Testis (tissue), 3 donors: ENCODE data around the gene IQCH. TPM values are rescaled to one million over a fixed set of nuclear protein-coding genes. Genes with fewer than 3 reads are reported as not detected.

Experiments
- DNase-seq: peaks from one replicate; pipeline ENCODE4 v3.0.0-alpha.2; 2019
- H3K27ac ChIP-seq, 2 donors: fragments of 200-600 bp; sonication (generic); one replicate each; pipeline ENCODE4 v1.5.1; 2019
- H3K27me3 ChIP-seq: fragments of 200-600 bp; sonication (generic); one replicate; pipeline ENCODE4 v1.5.1; 2019
- H3K36me3 ChIP-seq: fragments of 200-600 bp; sonication (generic); one replicate; pipeline ENCODE4 v1.5.1; 2017; ENCODE audit warnings: low read depth; ENCODE audit errors: missing control alignments
- H3K4me1 ChIP-seq: fragments of 200-600 bp; sonication (generic); one replicate; pipeline ENCODE4 v1.5.1; 2019
- H3K4me3 ChIP-seq, 2 donors: fragments of 200-600 bp; sonication (generic); one replicate each; pipeline ENCODE4 v1.5.1; 2017 to 2019
- H3K9me3 ChIP-seq: fragments of 200-600 bp; sonication (generic); one replicate; pipeline ENCODE4 v1.5.1; 2017
- CTCF ChIP-seq, 3 experiments: fragments of 450-650 bp in 2 of 3; fragments of 200-600 bp in 1 of 3; sonication (generic) in 1 of 3; IDR thresholded peaks; one replicate each; pipeline ENCODE4 v1.5.1; 2016 to 2019; ENCODE audit warnings: antibody characterized with exemption in 3 of 3, mild to moderate bottlenecking in 2 of 3, moderate library complexity in 1 of 3
- POLR2A ChIP-seq: fragments of 450-650 bp; IDR thresholded peaks from one replicate; pipeline ENCODE4 v1.6.1; 2017; ENCODE audit warnings: antibody characterized with exemption, mild to moderate bottlenecking, moderate library complexity
- WGBS, 2 donors: methylation state at CpG; one replicate each; pipeline ENCODE4 v1.1.5; 2018; 5-methylcytosine and 5-hydroxymethylcytosine counted together
- intact Hi-C: fragments of 100-400 bp; cut with DNase I; formaldehyde crosslinking; loops from one replicate; pipeline ENCODE4 v1.15.1; 2023; ENCODE audit warnings: low total_unique reads
- polyA plus RNA-seq: library from polyadenylated mRNA; stranded (reverse); fragments of 350-450 nt; fragmentation: Illumina TruSeq; extraction: RNeasy Lipid Tissue Mini Kit (QIAGEN cat#74804); gene quantifications from one replicate; pipeline ENCODE4 v1.2.3, GENCODE V29; 2014; ENCODE audit warnings: low read depth, low replicate concordance; ENCODE audit not compliant: insufficient read depth
- total RNA-seq, 2 donors: library from RNA; depleted of rRNA; stranded (reverse); fragments of >200 nt; gene quantifications; one replicate each; pipeline ENCODE4 v1.2.3, GENCODE V29; 2016

Gene IQCH
- total and polyA plus RNA-seq, 3 donors from 2014 or later: 23.5 to 42.2 (median 31.9) TPM

GRCh38 chr15:67322481-67322880, 67.9 kb downstream of the IQCH start:
- intact Hi-C loops: no loop called here
- Histone ChIP-seq H3K4me3 (no peak overlapping the region), H3K27ac (no peak overlapping the region), H3K36me3 (no peaks in the 10 kb centered on the region), H3K27me3 (no peaks in the 10 kb centered on the region), H3K9me3 (no peaks in the 10 kb centered on the region), H3K4me1 (no peaks in the 10 kb centered on the region)
- TF ChIP-seq POLR2A: no peak
- no peak for TF ChIP-seq CTCF (IDR thresholded peaks at IDR 0.05)
- no peak for DNase-seq
- 87 to 89% methylated on average over 4 of the region's 4 CpGs for WGBS, 2 donors

- intact Hi-C loops: no loop called here
- Histone ChIP-seq H3K9me3 (no peaks in the 10 kb centered on the region), H3K4me1 (no peaks in the 10 kb centered on the region), H3K27me3 (no peaks in the 10 kb centered on the region), H3K4me3 (no peak overlapping the region), H3K36me3 (no peaks in the 10 kb centered on the region), H3K27ac (no peak overlapping the region)
- no peak for DNase-seq
- no peak for TF ChIP-seq CTCF (IDR thresholded peaks at IDR 0.05)
- TF ChIP-seq POLR2A: no peak
- WGBS, 2 donors: 86 to 88% methylated on average over 1 of the region's 1 CpG
Measured at GRCh38 chr15:67327312-67327711, 72.7 kb downstream of the IQCH start.

GRCh38 chr15:67327737-67328136, 73.2 kb downstream of the IQCH start:
- Histone ChIP-seq H3K4me1 (no peaks in the 10 kb centered on the region), H3K27me3 (no peaks in the 10 kb centered on the region), H3K36me3 (no peaks in the 10 kb centered on the region), H3K9me3 (no peaks in the 10 kb centered on the region), H3K4me3 (no peak overlapping the region), H3K27ac (no peak overlapping the region)
- TF ChIP-seq CTCF (IDR thresholded peaks at IDR 0.05) (no peak), POLR2A (no peak)
- DNase-seq: no peak
- intact Hi-C loops: no loop called here

GRCh38 chr15:67329984-67330733, 75.6 kb downstream of the IQCH start:
- H3K36me3 ChIP-seq: no peaks in the 10 kb centered on the region
- TF ChIP-seq CTCF (IDR thresholded peaks at IDR 0.05) (no peak), POLR2A (no peak)
- DNase-seq: no peak

GRCh38 chr15:67331676-67332075, 77.1 kb downstream of the IQCH start:
- intact Hi-C loops: no loop called here
- Histone ChIP-seq H3K27me3 (no peaks in the 10 kb centered on the region), H3K4me1 (no peaks in the 10 kb centered on the region), H3K9me3 (no peaks in the 10 kb centered on the region), H3K4me3 (no peak overlapping the region), H3K36me3 (no peaks in the 10 kb centered on the region), H3K27ac (no peak overlapping the region)
- DNase-seq: no peak
- no peak for TF ChIP-seq CTCF (IDR thresholded peaks at IDR 0.05)
- no peak for TF ChIP-seq POLR2A
- 18 to 46% methylated on average over 1 of the region's 1 CpG for WGBS, 2 donors

More at GRCh38 chr15:67329984-67330733, 75.6 kb downstream of the IQCH start:
- Histone ChIP-seq H3K4me3 (no peak overlapping the region), H3K27me3 (no peaks in the 10 kb centered on the region), H3K9me3 (no peaks in the 10 kb centered on the region), H3K27ac (no peak overlapping the region), H3K4me1 (no peaks in the 10 kb centered on the region)
- intact Hi-C loops: no loop called here
- 89 to 92% methylated on average over 4 of the region's 4 CpGs for WGBS, 2 donors
